ENCODE results near the gene WFIKKN1. TPM values are rescaled to one million over a fixed set of nuclear protein-coding genes. Genes with fewer than 3 reads are reported as not detected.

WFIKKN1 gene
- polyA plus RNA-seq (2013, experiment 1 of 2; ENCODE audit: insufficient read length): 0.37 TPM
- polyA plus RNA-seq (2013, experiment 2 of 2; ENCODE audit: insufficient read length): 0.07 TPM

DNA sequence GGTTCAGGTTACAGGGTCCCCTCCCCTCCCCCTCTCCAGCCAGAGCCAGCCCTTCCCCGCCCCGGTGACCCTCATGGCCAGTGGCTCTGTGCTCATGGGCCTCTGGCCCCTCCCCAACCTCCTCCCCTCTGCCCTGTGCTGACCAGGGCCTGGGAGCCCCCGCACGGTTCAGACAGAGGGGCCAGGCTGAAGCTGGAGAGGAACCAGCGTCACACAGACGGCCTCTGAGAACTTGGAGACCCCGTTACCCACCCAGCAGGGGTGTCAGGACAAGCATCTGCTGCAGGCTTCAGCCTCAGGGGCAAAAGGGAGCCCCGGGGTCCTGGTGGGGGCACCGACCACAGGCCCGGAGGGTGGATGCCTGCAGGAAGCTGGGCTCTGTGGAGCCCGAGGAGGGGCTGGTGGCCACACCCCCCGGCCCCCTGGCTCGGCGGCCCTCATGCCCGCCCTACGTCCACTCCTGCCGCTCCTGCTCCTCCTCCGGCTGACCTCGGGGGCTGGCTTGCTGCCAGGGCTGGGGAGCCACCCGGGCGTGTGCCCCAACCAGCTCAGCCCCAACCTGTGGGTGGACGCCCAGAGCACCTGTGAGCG, at the start of gene WFIKKN1:
Gene WFIKKN1 (plus strand): TSS at position 171 of the 591 bp plus-strand sequence. CDS start 269 bp downstream, at position 440.
- no peak for DNase-seq

- no peak for DNase-seq
Measured at GRCh38 chr16:582218-582613, 48.6 kb upstream of the WFIKKN1 start.

GRCh38 chr16:582614-583331, 48.0 kb upstream of the WFIKKN1 start:
- no peak for DNase-seq

- no peak for DNase-seq
Measured at GRCh38 chr16:583470-583814, 47.3 kb upstream of the WFIKKN1 start.

GRCh38 chr16:583815-584591, 46.8 kb upstream of the WFIKKN1 start:
- DNase-seq: no peak

- no peak for DNase-seq
Measured at GRCh38 chr16:585351-585750, 45.4 kb upstream of the WFIKKN1 start.

DNA sequence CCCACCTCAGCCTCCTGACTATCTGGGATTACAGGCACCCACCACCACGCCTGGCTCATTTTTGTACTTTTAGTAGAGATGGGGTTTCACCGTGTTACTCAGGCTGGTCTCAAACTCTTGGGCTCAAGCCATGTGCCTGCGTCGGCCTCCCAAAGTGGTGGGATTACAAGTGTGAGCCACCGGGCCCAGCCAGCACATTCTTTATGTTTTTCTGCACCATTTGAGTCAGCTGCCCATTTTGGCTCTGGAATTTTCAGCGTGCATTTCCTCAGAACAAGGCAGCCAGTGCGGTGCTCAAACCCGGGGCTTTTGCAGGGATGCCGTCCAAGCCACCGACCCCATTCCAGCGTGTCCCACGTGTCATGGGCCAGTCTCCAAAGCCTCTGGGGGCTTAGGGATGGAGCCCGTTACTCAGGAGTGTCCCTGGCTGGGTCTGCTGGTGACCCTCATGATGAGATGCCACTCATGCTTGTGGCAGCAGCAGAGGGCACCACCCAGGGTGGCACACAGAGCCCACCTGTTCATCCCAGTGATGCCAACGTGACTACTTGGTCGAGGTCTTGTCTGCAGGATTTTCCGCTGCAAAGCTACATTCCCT, 44.6 kb upstream of the WFIKKN1 start:
- peak; percentile 38 for DNase-seq

DNA sequence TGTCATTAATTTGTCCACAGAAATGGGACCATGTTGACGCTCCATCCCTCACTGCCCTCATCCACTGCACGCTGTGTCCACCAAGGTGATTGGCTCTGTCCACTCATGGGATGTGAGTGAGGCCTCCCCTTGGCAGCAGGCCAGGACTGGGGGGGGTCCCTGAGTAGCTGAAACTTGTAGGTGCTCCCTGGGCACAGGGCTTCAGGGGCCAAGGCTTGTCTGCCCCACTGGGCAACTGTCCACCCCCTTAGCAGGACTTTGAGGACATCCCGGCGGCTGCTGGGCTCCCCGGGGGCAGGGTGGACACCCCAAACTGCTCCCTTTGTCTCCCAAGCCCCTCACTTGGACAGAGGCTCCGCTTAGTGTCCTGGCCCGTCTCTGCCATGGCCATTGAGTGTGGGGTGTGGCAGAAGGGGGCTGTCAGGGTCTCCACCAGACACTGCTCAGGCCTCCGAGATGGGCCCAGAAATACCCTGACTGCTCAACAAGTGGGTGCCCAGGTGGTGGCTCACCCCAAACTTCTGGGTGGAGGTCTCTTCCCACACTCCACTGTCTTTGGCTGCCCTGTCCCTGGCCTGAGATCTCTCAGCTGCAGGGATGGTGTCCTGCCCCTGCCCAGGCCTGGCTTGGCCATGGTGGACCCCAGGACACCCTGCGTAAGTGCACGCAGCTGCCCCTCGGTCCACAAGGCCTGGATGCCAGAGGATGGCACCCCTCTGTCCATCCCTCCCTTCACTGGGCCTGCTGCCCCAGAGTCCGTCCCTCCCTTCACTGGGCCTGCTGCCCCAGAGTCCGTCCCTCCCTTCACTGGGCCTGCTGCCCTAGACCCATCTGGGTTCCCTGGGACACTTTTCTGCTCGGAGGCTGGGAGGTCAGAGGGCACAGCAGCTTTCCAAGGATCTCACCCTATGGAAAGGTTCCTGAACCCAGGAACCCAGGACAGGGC, 43.9 kb upstream of the WFIKKN1 start:
- DNase-seq: no peak

DNA sequence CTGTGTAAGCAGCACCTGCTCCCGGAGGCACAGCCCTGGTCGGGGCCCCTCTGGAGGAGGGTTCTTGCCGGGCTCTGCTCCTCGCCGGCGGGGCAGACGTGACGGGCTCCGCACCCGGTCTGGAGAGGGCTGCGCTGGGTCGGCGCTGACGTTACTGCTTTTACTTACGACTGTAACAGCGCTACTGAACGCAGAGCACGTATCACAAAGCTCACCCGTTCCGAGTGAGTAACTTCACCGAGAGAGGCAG, 42.2 kb upstream of the WFIKKN1 start:
- DNase-seq: peak; percentile 67

DNA sequence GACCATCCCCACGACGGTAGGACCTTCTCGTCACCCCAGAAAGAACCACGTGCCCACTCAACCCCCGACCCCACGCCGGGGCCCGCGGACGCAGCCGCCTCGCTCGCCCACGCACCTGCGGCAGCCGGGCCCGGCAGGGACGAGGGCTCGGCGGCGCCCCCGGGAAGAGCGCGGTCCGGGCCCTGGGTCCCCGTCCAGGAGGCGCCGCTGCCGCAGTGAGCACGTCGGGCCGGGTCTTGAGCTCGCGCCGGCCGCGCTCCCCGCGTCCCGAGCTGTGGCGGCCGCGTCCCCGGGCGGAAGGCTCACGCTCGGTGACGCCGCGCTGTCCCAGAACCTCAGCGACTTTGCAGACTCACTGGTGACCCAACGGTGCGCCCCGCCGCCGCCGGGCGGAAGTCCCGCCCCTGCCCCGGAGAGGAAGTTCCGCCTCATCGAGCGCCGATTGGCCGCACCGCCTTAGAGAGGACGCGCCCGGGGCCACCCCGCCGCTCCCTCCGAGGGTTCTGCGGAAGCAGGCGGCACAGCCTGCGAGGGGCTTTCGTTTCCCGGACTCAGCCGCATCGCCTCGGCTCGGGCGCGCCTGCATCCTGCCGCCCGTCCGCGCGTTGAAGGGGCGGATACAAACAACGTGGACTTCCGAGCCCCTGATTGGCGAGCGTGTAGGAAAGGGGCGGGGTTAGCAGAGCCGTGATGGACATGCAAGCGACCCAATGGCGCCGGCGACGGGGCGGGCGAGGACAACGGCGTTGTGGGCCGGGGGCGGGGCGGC, 41.7 kb upstream of the WFIKKN1 start:
- peak; percentile 92 for DNase-seq

- DNase-seq: peak; percentile 96
Measured at GRCh38 chr16:589658-590187, 41.1 kb upstream of the WFIKKN1 start, which contains the start of gene RAB40C. TSS of gene RAB40C (plus strand) at chr16:590066. CDS start at chr16:590292, 226 bp downstream.

DNA sequence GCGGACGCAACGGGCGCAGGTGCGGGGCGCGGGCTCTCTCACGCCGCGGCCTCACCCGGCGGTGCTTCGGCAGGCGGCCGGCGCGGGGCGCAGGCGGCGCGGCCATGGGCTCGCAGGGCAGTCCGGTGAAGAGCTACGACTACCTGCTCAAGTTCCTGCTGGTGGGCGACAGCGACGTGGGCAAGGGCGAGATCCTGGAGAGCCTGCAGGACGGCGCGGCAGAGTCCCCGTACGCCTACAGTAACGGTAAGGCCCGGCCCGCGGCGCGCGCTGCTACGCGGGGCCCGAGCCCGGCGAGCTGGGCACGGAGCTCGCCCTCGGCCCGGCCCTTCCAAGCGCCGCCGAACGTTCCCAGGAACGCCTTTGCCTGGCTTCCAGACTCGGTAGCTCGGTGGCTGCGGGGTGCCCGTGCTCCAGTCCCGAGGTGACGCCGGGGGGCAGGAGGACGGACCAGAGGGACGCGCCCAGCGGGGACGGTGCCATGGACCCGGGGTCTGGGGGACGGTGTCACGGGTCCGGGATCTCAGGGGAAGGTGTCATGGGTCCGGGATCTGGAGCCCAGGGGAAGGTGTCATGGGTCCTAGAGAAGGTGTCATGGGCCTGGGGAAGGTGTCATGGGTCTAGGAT, 40.5 kb upstream of the WFIKKN1 start:
- peak; percentile 43 for DNase-seq

DNA sequence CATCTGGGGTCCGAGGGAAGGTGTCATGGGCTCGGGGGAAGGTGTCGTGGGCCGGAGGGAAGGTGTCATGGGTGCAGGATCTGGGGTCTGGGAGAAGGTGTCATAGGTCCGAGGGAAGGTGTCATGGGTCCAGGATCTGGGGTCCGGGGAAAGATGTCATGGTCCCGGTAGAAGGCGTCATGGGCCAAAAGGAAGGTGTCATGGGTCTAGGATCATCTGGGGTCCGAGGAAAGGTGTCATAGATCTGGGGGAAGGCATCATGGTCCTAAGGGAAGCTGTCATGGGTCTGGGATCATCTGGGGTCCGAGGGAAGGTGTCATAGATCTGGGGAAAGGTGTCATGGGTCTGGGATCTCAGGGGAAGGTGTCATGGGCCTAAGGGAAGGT, 40.0 kb upstream of the WFIKKN1 start:
- no peak for DNase-seq

GRCh38 chr16:591231-591630, 39.6 kb upstream of the WFIKKN1 start:
- DNase-seq: peak; percentile 41

GRCh38 chr16:591892-592517, 38.8 kb upstream of the WFIKKN1 start:
- no peak for DNase-seq

- DNase-seq: no peak
Measured at GRCh38 chr16:592518-593306, 38.1 kb upstream of the WFIKKN1 start.

GRCh38 chr16:593406-593805, 37.4 kb upstream of the WFIKKN1 start:
- DNase-seq: no peak

- DNase-seq: no peak
Measured at GRCh38 chr16:593807-594206, 37.0 kb upstream of the WFIKKN1 start.

DNA sequence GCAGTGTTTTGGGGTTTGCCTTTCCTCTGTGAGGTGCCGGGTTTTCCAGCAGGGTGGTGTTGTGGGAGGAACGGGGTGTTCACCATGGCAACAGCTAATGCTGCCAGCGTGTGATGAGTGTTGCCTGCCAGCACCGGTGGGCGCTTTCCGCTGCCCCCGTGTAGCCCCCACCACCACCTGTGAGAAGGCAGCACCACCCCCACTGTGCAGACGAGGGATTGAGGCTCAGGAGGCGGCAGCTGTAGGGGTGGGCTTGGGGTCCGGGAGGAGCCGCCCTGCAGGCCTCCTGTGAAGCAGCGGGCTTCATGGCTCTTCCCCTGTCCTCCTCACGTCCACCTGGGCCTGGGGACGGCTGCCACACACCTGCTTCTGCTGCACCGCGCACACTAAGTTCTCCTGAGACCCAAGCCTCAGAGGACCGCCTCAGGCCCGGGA, 35.7 kb upstream of the WFIKKN1 start:
- no peak for DNase-seq

Data from fibroblast of skin of back (primary cell).